CD4-positive, alpha-beta T cell (primary cell): ENCODE results near the gene FNDC3B. TPM values are rescaled to one million over a fixed set of nuclear protein-coding genes. Genes with fewer than 3 reads are reported as not detected.

ENCODE experiments used
- ATAC-seq: fragments of 200-7000 bp; cut with Tn5 transposase; one replicate; pipeline ENCODE4 v1.10.0; 2022; ENCODE audit warnings: mild to moderate bottlenecking; ENCODE audit not compliant: poor library complexity
- CTCF ChIA-PET: fragments of 350-600 bp; sonication (Branson Sonifier 250); formaldehyde crosslinking; loops from one replicate; lab custom pipeline; 2021; ENCODE audit warnings: antibody characterized with exemption, inconsistent platforms; lab: Charles Lee
- POLR2A ChIA-PET: fragments of 350-600 bp; sonication (Branson Sonifier 250); formaldehyde crosslinking; loops from one replicate; lab custom pipeline; 2021; ENCODE audit warnings: antibody characterized with exemption, inconsistent platforms; lab: Charles Lee
- DNase-seq, 14 experiments: peaks; one replicate each; pipeline ENCODE4 v3.0.0-alpha.2; 2013 to 2020; ENCODE audit warnings: mixed read lengths in 2 of 14
- H3K27ac ChIP-seq, 2 donors: one replicate each; pipeline versions ENCODE4 v1.5.1 to v1.7.0; 2013; ENCODE audit warnings: low read length in 2 of 2, low read depth in 1 of 2, mild to moderate bottlenecking in 1 of 2
- H3K27me3 ChIP-seq, 2 experiments: 1 replicate in 1 of 2; 2 replicates in 1 of 2; pipeline versions ENCODE4 v1.6.1 to v1.7.0; 2013; ENCODE audit warnings: low read length in 2 of 2, control low read depth in 1 of 2, mild to moderate bottlenecking in 1 of 2, moderate library complexity in 1 of 2; ENCODE audit not compliant: insufficient read depth in 2 of 2, control insufficient read depth in 1 of 2
- H3K36me3 ChIP-seq: one replicate; pipeline ENCODE4 v1.6.1; 2013; ENCODE audit warnings: low read length, control low read depth; ENCODE audit not compliant: insufficient read depth
- H3K4me1 ChIP-seq: one replicate; pipeline ENCODE4 v1.6.1; 2013; ENCODE audit warnings: low read length, control low read depth; ENCODE audit not compliant: insufficient read depth
- H3K4me3 ChIP-seq: one replicate; pipeline ENCODE4 v1.5.1; 2013; ENCODE audit warnings: mild to moderate bottlenecking, low read length, moderate library complexity
- H3K9me3 ChIP-seq, 2 experiments: 1 replicate in 1 of 2; 2 replicates in 1 of 2; pipeline versions ENCODE4 v1.6.1 to v1.7.0; 2013; ENCODE audit warnings: low read length in 2 of 2, mild to moderate bottlenecking in 2 of 2, control low read depth in 1 of 2, moderate library complexity in 1 of 2; ENCODE audit not compliant: control insufficient read depth in 1 of 2, insufficient read depth in 1 of 2
- H3K27ac Mint-ChIP-seq: one replicate; pipeline ENCODE4 v1.8.0; 2020; ENCODE audit warnings: mixed read lengths
- H3K27me3 Mint-ChIP-seq: one replicate; pipeline ENCODE4 v1.8.0; 2021; ENCODE audit warnings: mixed read lengths
- H3K36me3 Mint-ChIP-seq: one replicate; pipeline ENCODE4 v1.8.0; 2021; ENCODE audit warnings: low read depth, mixed read lengths
- H3K4me1 Mint-ChIP-seq: one replicate; pipeline ENCODE4 v1.8.0; 2021; ENCODE audit warnings: low read depth, mixed read lengths
- H3K4me3 Mint-ChIP-seq: one replicate; pipeline ENCODE4 v1.8.0; 2020; ENCODE audit warnings: mild to moderate bottlenecking, mixed read lengths
- H3K9me3 Mint-ChIP-seq: one replicate; pipeline ENCODE4 v1.8.0; 2020; ENCODE audit warnings: mixed read lengths
- intact Hi-C, 2 experiments: fragments of 100-400 bp; cut with DNase I in 1 of 2; cut with micrococcal nuclease in 1 of 2; formaldehyde crosslinking; loops; one replicate each; pipeline versions ENCODE4 v1.15.1 to v1.9.0; 2023 to 2025; cut with DNase I, micrococcal nuclease
- total RNA-seq, 174 experiments: library from RNA in 2 of 174; stranded (reverse) in 2 of 174; gene quantifications; one replicate each; pipeline ENCODE4 v1.2.3 and lab custom pipeline; 2021 to 2026
- TF ChIP-seq, protein P1 (sequence below): fragments of 200-600 bp; IDR thresholded peaks from one replicate; pipeline ENCODE4 v1.8.0; 2022; ENCODE audit warnings: antibody characterized with exemption, mild to moderate bottlenecking

Gene FNDC3B
- total RNA-seq, 2 experiments from 2014 or later = 26.1 to 28.7 TPM

DNA sequence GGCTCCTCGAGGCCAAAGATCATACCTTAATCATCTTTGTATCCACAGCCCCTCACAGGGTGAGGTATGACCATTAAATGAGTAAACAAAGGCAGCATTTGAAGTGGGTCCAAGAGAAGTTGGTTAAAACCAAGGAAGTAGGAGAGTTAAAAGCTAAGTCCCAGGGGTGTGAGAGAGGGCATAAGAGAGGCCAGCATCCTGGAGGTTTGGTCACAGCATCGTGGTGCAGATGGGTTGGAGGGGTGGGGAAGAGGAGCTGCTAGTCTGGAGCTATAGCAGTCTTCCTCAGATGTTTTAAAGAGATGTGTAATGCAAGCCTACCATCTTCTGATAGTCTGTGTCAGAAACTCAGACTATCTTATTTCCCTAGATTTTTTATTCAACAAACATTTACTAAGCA lies 253.7 kb downstream of the FNDC3B start:
- CTCF ChIA-PET = no interaction called here
- TF ChIP-seq, protein P1, sequence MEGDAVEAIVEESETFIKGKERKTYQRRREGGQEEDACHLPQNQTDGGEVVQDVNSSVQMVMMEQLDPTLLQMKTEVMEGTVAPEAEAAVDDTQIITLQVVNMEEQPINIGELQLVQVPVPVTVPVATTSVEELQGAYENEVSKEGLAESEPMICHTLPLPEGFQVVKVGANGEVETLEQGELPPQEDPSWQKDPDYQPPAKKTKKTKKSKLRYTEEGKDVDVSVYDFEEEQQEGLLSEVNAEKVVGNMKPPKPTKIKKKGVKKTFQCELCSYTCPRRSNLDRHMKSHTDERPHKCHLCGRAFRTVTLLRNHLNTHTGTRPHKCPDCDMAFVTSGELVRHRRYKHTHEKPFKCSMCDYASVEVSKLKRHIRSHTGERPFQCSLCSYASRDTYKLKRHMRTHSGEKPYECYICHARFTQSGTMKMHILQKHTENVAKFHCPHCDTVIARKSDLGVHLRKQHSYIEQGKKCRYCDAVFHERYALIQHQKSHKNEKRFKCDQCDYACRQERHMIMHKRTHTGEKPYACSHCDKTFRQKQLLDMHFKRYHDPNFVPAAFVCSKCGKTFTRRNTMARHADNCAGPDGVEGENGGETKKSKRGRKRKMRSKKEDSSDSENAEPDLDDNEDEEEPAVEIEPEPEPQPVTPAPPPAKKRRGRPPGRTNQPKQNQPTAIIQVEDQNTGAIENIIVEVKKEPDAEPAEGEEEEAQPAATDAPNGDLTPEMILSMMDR = no peak
- H3K9me3 ChIP-seq = no peaks in the 10 kb centered on the region
- H3K9me3 Mint-ChIP-seq = no peaks in the 10 kb centered on the region
- no peaks in the 10 kb centered on the region for H3K27me3 Mint-ChIP-seq
- H3K4me3 Mint-ChIP-seq = no peak overlapping the region
- H3K36me3 ChIP-seq = peaks cover 14% of the 10 kb centered on the region
- no peak overlapping the region for H3K27ac ChIP-seq
- DNase-seq (no peak), ATAC-seq (no peak)
- peaks cover 14% of the 10 kb centered on the region for H3K4me1 Mint-ChIP-seq
- no peaks in the 10 kb centered on the region for H3K4me1 ChIP-seq
- H3K27ac Mint-ChIP-seq = no peak overlapping the region
- H3K27me3 ChIP-seq = no peaks in the 10 kb centered on the region
- H3K4me3 ChIP-seq = no peak overlapping the region
- intact Hi-C loops = no loop called here
- peaks cover 50% of the 10 kb centered on the region for H3K36me3 Mint-ChIP-seq
- POLR2A ChIA-PET = no interaction called here

DNA sequence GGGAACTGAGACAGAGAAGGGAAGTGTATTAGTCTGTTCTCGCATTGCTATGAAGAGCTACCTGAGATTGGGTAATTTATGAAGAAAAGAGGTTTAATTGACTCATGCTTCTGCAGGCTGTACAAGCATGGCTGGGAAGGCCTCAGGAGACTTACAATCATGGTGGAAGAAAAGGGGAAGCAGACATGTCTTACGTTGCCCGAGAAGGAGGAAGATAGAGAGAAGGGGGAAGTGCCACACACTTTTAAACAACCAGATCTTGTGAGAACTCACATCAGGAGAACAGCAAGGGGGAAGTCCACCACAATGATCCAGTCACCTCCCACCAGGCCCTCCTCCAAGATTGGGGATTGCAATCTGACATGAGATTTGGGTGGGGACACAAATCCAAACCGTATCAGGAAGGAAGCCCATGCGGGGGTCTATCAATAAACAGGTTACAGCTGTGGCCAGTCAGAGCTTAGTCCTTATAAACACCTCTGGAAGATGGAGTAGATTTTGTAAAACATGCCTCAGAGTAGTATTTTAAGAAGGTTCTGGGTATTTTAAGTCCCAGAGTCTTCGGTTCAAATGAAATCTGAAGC lies 254.9 kb downstream of the FNDC3B start:
- peaks cover 50% of the 10 kb centered on the region for H3K36me3 Mint-ChIP-seq
- no peak for ATAC-seq
- H3K9me3 Mint-ChIP-seq = no peaks in the 10 kb centered on the region

GRCh38 chr3:172296248-172296974 lies 257.0 kb downstream of the FNDC3B start:
- no peak overlapping the region for H3K4me3 Mint-ChIP-seq
- H3K27ac ChIP-seq = no peak overlapping the region
- H3K27me3 ChIP-seq = no peaks in the 10 kb centered on the region
- H3K36me3 ChIP-seq = peaks cover 17% of the 10 kb centered on the region
- peaks cover 60% of the 10 kb centered on the region for H3K36me3 Mint-ChIP-seq
- DNase-seq (no peak), ATAC-seq (no peak)
- ChIA-PET CTCF (no interaction called here), POLR2A (no interaction called here)
- H3K4me3 ChIP-seq = no peak overlapping the region
- H3K4me1 Mint-ChIP-seq = no peaks in the 10 kb centered on the region
- intact Hi-C loops = no loop called here
- no peaks in the 10 kb centered on the region for H3K4me1 ChIP-seq
- no peaks in the 10 kb centered on the region for H3K27me3 Mint-ChIP-seq
- no peaks in the 10 kb centered on the region for H3K9me3 ChIP-seq
- TF ChIP-seq, protein P1 = no peak
- H3K27ac Mint-ChIP-seq = no peak overlapping the region
- no peaks in the 10 kb centered on the region for H3K9me3 Mint-ChIP-seq

More for the DNA sequence above, 254.9 kb downstream of the FNDC3B start:
- Mint-ChIP-seq H3K27me3 (no peaks in the 10 kb centered on the region), H3K4me1 (peaks cover 4% of the 10 kb centered on the region), H3K27ac (no peak overlapping the region), H3K4me3 (no peak overlapping the region)
- ChIA-PET CTCF (no interaction called here), POLR2A (no interaction called here)
- no peaks in the 10 kb centered on the region for H3K4me1 ChIP-seq
- no peak overlapping the region for H3K4me3 ChIP-seq
- peak in 2 of 14 experiments; percentile 34 to 54 for DNase-seq
- H3K27me3 ChIP-seq = no peaks in the 10 kb centered on the region
- H3K36me3 ChIP-seq = peaks cover 14% of the 10 kb centered on the region
- no peak overlapping the region for H3K27ac ChIP-seq
- TF ChIP-seq, protein P1 = no peak
- intact Hi-C loops = no loop called here
- H3K9me3 ChIP-seq = no peaks in the 10 kb centered on the region
